GM12891 (cell line): ENCODE data around the gene CDK14.

Experiments
- PAX5 ChIP-seq: IDR thresholded peaks from 2 replicates; pipeline ENCODE4 v1.6.1; 2011; ENCODE audit warnings: low read length, moderate library complexity, mild to moderate bottlenecking; ENCODE audit not compliant: insufficient read depth, severe bottlenecking
- POLR2A ChIP-seq: IDR thresholded peaks from 2 replicates; pipeline ENCODE4 v1.6.1; 2011; ENCODE audit warnings: low read depth, low read length, control low read depth
- POLR2AphosphoS5 ChIP-seq: IDR thresholded peaks from 2 replicates; pipeline ENCODE4 v1.6.1; 2011; ENCODE audit warnings: low read depth, low read length, control low read depth
- POU2F2 ChIP-seq: IDR thresholded peaks from 2 replicates; pipeline ENCODE4 v1.6.1; 2011; ENCODE audit warnings: low read depth, mild to moderate bottlenecking, control low read depth, low read length, moderate library complexity
- SPI1 ChIP-seq: IDR thresholded peaks from 2 replicates; pipeline ENCODE4 v1.6.1; 2011; ENCODE audit warnings: low read depth, low read length, control low read depth
- TAF1 ChIP-seq: IDR thresholded peaks from 2 replicates; pipeline ENCODE4 v1.6.1; 2011; ENCODE audit warnings: low read depth, low read length, control low read depth

DNA sequence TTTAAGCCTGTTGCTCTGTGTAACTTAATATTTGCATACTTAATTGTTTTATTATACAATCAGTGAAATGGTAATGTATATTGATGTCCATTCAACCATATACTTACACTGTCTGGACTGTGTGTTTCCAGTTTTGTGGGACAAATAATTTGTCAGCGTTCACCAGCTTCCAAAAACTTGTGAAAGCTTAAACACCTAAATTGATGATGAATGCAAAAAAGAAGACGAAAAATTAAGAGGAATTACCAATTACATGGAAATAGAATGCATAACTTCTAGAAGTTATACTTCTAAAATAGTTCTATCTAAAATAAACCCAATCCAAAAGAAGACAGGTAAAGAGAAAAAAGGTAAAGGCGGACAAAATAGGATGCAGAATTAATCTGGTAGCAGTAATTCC lies 513.1 kb downstream of the CDK14 start:
- TF ChIP-seq POLR2A (no peak), POLR2AphosphoS5 (no peak), TAF1 (no peak), SPI1 (no peak), PAX5 (no peak), POU2F2 (no peak)
